Non-pigmented ciliary epithelial cell (primary cell): ENCODE measurements around the gene IQGAP3.

ENCODE experiments used
- DNase-seq: peaks from one replicate; pipeline ENCODE4 v3.0.0-alpha.2; 2010; ENCODE audit warnings: low read depth

Gene IQGAP3

DNA sequence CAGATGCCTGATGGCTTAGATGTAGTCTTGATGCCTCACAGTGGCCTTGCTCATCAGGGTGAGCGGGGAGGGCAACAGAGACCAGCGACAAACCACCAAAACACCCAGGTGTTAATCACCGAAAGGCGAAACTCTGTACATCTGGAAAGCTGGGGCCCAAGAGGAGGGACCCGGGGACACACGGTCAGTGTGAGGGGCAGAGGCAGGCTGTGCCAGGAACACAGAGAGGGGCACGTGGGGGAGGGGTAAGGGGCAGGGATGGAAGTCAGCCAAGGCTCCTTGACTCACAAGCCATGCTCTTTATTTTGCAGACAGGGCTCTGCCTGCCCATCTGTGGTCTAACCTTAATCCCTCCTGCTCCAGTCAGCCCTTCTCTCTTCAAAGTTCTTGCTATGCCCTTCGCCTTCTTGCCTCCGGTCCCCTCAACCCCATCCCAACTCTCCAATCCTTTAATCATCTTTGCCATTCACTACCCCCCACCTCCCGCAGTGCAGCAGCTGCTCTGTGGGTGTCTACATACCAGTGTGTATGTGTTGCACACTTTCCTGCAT, 76.1 kb downstream of the IQGAP3 start:
- DNase-seq = no peak

DNA sequence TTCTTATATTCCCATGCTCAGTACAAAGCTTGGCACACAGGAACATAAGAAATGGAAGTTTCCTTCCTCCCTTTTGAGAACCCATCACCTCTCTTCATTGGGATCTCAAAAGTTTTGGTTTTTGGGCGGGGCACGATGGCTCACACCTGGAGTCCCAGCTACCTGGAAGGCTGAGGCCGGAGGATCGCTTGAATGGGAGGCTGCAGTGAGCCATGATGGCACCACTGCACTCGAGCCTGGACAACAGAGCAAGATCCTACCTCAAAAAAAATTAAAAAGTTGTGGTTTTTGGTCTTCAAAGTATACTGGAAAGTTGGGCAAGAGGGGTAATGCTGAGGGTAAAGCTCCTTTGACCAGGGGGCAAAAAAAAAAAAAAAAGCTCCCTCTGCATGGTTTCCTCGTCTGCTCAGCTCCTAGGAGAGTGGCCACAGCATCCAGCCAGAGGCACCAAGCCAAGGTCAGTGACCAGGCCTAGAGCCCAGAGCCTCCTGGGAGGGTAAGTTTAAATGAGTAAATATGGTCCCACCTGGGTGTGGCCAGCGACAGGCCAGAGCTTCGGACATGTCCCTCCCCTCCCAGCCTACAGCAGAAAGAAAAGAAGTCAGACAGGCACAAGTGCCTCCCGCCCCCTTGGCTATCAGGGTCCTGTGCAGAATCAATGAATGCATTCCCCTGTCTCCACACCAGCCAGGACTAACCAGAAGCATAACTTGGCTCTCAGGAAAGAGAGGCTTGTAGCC, 76.8 kb downstream of the IQGAP3 start:
- no peak for DNase-seq

DNA sequence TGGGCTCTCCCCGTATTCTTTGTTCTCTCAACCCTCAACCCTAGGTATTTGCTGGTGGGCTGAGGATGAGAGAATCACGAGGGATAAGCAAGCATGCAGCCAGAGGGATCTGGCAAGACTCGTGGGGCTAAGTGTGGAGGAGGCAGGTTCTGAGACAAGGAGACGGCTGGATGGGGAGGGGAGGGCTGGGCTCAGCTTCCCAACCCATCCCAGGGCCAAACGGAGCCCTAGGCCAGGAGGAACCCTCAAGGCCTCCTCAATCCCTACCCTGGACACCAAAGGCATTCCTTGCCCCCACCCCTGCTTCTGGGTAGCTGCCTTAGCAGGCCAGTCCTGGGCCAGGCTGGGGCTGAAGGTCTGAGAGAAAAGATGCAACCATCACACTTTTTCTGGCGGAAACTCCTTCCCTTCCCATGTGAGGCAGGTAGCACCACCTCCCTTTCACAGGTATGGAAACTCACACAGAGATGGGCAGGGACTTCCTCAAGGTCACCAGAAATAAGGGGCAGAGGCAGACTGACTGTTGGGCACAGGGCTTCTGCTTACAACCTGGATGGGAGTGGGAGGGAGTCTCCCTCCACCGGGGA, 78.0 kb downstream of the IQGAP3 start:
- DNase-seq = no peak

DNA sequence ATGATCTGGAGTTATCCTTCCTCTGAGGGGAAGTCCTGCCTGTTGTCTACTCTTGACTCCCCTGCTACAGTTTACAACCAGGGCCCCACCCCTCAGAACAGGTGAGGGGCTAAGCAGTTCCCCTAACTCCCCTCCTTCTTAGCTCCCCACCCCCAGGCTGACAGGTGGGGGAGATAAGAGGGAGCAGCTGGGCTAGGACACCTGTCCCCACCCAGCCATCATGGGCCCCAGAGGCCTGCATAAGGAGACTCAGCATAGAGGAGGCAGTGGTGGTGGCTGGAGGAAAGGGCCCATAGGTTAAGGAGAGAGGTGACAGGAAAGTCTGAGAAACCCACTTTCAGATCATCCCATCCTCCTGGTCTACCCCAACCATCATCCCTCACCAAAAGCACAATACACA, 78.6 kb downstream of the IQGAP3 start:
- DNase-seq = no peak

DNA sequence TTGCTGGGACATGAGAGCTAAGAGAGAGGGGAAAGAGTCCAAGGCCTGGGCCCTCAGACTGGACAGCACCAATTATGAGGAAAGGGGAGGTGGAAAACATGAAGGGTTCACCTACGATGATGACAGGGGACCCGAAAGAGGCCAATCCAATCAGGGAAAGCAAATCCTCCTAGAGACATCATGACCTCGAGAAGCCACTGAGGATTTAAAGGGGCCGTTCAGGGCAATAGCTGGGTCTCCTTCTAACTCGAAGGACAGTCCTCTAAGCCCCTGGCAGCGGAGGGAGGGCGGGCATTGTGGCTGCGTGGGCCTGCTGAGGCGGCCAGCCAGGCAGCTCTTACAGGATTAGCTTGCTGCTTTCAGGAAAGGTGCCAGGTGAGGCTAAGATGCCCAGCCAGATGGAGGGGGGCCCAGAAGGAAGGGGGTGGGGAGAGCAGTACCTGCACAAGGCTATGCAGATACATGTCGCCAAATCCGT, 79.2 kb downstream of the IQGAP3 start:
- no peak for DNase-seq

DNA sequence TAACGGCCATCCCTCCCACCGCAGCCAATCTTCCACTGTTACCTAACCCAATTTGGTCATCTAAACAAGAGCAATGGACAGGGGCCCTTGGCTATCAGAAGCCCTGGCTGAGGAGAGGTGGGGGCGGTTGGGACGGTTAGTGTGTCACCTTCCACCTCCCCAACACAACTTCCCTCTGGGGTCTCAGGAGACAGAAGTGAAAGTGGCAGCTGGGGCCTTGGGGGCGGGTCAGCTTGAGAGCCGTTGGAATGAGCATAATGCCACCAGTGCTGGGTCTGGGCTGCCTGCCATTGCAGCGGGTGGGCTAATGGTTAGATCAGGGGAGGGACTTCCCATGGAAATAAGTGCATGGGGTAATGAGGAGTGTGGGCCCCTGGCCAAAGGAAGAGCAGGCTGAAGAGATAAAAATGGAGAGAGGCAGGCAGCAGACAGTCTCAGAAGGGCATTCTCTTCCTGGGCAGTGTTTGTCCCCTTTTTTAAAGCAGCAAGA, 79.7 kb downstream of the IQGAP3 start:
- DNase-seq = no peak

DNA sequence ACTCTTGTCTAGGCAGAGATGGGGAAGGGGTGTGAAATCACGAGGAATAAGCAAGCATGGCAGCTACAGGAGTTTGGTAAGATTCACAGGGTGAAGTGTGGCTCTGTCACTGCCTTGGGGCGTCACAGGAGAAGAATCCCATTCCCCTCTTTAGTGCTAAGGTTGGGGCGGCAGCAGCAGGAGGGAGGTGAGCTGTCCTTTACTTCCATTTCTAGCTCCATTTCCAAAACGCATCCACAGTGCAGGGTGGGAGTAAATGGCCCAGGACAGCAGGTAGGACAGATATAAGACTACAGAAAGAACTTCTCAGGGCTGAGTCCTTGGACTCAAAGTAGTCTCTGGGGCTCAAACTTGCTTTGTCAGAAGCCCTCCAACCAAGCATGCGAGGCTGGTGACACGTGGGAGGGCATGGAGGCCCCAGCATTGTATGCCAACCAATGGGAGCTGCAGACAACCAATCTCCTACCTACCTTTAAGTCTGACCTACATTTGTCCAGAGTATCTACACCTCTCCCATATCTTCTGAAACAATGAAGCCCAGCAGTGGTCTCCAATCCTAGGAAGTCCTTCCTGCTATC, 80.3 kb downstream of the IQGAP3 start:
- no peak for DNase-seq

DNA sequence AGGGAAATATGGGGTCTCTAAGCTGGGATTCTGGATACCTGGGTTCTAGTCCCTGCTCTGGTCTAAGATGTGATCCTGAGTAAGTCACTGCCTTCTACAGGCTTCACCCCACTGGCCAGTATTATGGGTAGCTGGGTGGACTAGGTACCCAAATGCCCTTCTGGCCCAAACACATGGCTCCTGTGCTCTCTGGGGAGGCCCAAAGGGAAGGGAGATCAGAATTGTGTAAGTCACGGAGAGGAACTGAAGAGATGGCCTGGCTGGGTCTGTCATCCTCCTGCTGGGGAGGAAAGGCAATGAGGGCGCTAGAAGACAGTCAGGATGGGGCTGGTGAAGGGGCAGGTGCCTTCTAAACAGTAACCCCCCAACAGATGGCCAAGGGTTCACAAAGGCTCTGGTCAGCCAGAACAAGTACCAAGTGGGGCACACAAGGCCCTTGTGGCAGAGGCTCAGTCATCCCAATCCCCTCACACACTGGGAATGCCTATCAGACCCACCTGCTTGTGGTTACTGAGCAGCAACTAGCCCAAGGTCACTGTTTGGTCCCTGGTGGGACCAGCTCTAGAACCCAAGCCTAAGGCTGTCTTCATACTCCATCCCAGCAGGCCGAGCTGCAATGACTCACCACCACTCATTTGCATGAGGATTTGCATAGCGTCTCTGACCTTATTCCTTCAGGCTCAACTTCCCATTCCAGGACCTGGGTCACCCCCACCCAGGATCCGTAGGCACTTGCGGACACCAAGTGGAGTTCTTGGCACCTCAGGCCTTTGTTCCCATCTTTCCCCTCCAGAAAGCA, 81.0 kb downstream of the IQGAP3 start:
- DNase-seq = no peak

DNA sequence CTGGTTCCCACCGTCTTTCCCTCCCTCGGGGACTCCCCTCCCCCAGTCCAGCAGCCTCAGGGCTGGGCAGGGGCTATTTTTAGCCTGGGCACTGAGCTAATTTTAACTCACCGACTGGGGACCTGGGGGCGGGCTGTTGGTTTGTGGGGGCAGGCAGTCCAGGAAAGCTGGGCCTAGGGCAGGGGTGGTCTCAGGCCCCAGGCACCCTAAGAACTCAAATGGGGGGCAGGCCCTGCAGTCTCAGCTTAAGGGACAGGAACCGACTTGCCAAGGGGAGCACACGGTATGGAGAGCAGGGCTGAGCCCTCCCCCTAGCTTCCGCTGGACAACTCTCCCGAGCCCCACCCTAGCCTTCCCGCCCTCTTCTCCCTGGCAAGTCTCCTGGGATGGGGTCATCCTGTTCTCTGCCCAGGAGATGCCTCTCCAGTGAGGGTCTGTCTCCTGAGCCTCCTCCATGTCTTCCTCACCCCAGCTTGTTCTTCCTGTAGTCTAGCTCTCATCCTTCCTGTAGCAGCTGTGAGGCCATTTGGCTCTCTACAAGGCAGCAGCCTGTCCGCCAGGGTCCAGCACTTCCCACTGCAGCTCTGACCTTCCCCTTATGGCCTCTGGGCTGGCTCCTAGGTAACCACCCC, 81.8 kb downstream of the IQGAP3 start:
- no peak for DNase-seq

DNA sequence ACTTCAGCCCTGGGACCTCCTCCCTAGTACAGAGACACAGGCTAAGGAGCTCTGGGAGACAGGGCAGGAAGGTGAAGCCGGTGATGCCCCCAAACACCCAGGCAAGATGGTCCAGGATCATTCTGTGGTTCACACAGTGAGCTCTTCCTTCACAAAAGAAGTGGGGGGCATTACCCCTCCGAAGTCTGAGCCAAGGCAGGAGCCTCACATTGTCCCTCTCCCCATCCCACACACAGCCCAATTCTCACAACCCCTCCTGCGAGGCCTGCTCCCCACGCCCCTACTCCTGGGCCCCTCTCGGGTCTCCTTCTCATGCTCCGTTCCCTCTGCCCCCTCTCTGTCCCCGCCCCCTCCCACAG, 82.5 kb downstream of the IQGAP3 start:
- DNase-seq = no peak

DNA sequence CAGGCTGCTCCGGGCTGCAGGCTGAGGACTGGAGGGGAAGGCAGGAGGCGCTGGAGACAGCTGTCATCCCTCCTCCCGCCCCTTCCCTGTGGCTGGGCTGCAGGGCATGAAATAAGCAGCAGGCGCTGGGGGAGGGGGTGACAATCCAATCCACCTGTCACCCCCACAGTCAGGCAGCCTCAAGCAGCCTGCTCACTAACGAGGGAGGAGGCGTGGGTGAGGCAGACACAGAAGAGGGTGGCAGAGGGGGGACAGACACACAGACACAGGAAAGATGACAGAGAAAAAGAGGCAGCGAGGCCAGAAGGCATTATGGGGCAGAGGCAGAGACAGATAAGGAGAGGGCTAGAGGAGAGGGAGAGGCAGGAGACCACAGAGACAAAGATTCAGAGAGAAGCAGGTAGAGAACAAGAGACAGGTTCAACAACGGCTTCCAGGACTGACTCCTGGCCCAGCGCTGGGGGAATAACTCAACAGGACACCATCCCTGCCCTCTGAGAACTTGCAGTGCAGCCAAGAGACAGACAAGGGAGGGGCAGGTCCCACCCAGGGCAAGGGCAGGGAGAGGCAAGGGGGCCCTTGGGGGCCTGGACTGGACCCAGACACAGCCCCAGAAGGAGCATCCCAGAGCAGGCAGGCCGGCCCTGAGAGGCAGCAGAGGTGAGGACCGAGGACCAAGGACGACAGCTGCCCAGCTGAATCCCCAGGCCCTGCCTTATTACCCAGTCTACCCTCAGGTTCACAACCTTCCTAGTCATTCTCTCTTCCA, 83.0 kb downstream of the IQGAP3 start:
- DNase-seq = no peak

DNA sequence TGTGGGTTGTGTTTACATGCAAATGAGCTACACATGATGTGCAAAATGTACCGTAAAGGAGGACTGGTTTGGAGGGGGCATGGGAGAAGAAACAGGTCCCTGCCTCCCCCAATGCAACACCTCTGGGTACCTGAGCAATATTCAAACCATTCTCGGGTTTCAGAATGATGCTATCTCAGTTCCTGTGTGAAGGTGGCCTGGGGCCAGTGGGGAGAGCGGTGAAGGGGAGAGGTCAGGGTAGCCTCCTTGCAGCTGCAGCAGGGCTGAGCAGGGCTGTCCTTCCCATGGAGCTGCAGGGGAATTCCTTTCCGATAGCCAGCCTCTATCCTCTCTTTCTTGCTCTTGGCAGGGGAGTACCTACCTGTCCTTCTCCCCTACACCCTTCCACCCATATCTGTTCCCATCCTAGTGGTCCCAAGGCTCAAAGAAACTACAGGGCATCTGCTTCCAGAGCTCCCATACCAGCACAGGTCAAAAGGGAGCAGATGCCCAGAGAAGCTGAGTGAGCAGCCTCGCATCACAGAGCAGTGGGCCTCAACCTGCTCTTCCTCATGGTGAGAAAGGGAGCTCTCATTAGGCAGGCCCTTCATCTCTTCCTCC, 83.7 kb downstream of the IQGAP3 start:
- DNase-seq = no peak

DNA sequence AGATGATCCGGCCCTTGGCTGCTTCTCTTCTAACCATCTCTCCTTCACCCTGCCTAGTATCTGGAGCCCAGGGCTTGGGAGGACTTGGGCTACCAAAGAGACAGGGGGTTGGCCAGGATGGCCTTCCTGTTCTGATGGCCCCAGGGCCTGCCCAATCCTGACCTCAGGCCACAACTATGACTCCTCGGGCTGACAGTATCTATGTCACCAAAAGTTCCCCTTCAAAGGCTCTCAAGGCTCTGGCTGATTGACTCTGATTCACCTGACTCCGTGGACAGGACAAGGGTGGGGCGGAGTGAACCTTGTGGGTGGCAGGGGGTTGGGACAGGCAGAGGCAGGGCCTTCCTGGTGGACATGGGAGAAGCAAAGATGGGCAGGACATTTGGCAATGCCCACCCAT, 84.5 kb downstream of the IQGAP3 start:
- DNase-seq = no peak

DNA sequence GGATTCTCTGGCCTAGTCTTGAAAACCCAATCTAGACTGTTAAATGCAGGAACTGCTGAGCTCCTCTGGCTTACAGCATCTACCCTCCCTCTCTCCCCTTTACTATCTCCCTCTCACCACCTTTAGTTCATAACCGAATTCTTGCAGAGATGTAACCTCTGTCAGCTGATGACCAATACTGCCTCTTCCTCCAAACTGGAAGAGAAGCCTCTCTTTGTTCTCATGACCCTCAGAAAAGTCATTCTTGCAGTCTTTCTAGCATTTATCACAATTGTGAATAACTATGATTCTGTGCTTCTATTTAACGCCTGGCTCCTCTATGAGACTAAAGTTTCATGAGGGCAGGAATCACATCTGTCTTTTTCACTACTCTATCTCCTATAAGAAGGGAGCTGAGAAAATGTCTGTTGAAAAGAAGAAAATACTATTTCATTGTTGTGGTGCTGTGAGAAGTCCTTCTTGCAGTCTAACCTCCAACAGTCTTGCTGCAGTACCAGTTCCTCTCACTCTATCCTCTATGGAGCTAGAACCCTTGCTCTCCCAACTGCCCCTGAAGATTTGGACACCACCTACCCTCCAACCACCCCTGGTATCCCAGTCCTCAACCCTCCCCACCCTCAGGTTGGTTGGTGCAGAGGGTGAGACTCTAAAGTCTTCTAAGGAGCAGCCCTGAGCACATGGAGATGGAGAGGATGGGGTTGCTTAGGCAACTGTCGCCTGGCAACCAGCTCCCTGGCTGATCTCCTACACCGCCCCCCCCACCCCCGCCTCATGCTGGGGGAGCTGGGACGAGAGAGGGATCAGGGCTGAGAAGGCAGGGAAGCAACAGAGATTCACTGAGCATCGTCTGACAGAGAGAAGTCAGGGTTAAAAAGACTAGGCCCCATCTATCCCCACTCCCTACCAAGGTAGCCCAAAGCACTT, 85.7 kb downstream of the IQGAP3 start:
- DNase-seq = no peak

DNA sequence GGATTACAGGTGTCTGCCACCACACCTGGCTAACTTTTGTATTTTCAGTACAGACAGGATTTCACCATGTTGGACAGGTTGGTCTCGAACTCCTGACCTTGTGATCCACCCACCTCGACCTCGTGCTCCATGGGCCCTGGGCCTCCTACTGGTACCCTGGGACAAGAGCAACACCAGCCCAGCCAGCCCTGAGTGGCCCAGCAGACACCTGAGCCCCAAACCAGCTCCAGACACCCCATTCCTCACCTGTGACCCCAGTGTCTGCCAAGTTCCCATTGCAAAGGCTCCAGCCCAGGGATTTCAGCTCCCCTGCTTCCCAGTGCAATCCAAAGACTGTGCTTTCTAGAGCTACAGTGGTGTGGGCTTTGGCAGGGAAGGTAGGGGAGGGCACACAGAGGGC, 86.4 kb downstream of the IQGAP3 start:
- DNase-seq = no peak

DNA sequence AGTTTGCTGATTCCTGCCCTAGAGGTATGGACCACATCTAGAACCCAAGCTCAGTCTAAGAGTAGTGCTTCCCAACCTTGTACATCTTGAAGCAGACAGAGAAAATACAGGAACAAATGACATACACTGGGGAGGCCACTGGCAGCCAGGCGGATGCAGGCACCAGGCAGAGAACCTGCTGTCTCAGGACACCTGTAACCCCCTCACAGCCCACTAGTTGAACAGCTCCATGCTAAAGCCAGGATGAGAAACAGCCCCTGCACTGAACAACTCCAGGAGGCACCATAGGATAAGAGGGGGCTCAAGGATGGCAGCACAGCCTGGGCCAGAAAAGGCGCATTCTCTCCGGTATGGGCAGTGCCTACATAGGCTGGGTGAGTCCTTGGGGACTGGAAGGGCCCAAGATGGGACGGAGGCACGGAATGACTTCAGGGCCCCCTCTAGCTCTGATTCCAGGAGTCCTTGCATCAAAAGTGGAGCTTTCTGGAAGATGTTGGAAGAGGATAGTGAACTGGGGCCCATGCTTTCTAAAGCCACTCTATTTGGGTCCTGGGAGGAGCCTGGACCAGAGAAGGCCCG, 87.8 kb downstream of the IQGAP3 start:
- DNase-seq = no peak

DNA sequence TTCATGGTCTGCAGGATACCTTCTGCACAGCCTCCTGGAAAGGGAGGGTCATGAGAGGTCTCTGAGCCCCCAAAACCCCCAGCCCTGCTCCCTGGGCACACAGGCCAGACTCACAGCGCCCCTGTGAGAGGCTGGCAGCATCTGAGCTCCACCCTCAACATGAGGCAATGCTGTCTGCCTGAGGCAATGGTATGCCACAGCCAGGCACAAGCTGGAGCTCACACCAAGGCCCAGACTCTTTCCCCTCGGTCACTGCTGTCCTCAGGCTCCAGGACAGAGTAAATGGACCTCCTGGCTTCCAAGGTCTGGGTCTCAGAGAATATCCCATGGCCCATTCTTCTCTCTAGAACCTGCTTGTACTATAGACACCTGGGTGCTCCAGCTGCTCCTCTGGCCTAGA, 89.0 kb downstream of the IQGAP3 start:
- no peak for DNase-seq

DNA sequence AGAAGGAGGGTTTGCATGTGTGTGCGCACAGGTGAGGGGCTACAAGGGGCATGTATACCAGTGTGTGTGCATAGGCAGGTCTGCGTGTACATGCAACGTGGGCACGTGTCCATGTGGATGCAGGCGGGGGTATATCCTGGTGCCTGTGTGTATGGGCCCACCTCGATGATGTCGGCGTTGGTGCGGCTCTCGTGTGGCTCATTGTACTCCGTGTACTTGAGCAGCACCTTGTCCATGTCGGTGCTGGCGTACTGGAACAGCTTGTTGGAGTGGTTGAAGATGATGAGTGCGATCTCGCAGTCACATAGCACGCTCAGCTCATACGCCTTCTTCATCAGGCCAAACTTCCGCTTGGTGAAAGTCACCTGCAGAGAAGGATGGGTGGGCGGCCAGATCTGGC, 90.1 kb downstream of the IQGAP3 start:
- no peak for DNase-seq

DNA sequence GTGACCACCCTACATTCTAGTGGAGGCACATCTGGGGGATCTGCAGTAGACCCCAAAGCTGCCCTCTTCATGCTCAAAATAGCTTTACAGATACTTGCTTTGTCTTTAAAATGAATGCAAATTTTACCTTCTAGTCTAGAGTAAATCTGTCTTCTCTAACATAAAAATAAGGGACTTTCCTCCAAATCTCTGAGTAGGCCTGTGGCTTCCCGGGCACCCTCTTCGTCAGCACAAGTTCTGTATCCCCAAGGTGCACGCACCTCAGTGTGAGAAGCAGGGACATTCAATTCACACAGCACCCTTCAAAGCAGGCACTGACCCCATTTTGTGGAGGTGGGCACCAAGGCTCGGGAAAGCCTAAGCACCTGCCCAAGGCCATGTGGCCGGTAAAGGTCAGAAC, 90.8 kb downstream of the IQGAP3 start:
- no peak for DNase-seq
